K562 (cell line): ENCODE data around the gene LRRC15. TPM values are rescaled to one million over a fixed set of nuclear protein-coding genes. Genes with fewer than 3 reads are reported as not detected.

Source experiments
- CTBP1 ChIP-seq: fragments of 450-650 bp; IDR thresholded peaks from 2 replicates; pipeline ENCODE4 v1.6.1; 2016; ENCODE audit warnings: borderline replicate concordance
- EGR1 ChIP-seq: fragments of 450-650 bp; conservative IDR thresholded peaks from 2 replicates; pipeline ENCODE4 v1.6.1; 2017; ENCODE audit warnings: mild to moderate bottlenecking
- EHMT2 ChIP-seq: fragments of 450-650 bp; IDR thresholded peaks from 2 replicates; pipeline ENCODE4 v1.6.1; 2018; ENCODE audit warnings: antibody characterized with exemption
- EZH2 ChIP-seq: IDR thresholded peaks from 2 replicates; pipeline ENCODE4 v1.6.1; 2012; ENCODE audit warnings: low read depth, mild to moderate bottlenecking, inconsistent platforms, low read length, borderline replicate concordance
- RFX7 ChIP-seq: fragments of 250-450 bp; sonication (Bioruptor Pico); IDR thresholded peaks from 2 replicates; pipeline ENCODE4 v1.5.1; 2021; ENCODE audit warnings: mild to moderate bottlenecking
- TBL1XR1 ChIP-seq, 2 experiments: IDR thresholded peaks; 2 replicates each; pipeline ENCODE4 v1.6.1; 2012; ENCODE audit warnings: improper control_type of control experiment in 2 of 2, low read length in 2 of 2, mild to moderate bottlenecking in 1 of 2
- TCF3 ChIP-seq: sonication (generic); formaldehyde crosslinking; IDR thresholded peaks from 2 replicates; pipeline ENCODE4 v1.4.0; 2020; ENCODE audit warnings: mild to moderate bottlenecking, missing genetic modification reagents
- ZNF586 ChIP-seq: fragments of 450-650 bp; formaldehyde crosslinking; conservative IDR thresholded peaks from 2 replicates; pipeline ENCODE4 v1.4.0; 2020; ENCODE audit warnings: mild to moderate bottlenecking, moderate library complexity
- polyA plus RNA-seq, 8 experiments: library from polyadenylated mRNA; depleted of rRNA in 4 of 8; stranded (reverse) in 5 of 8; unstranded in 3 of 8; fragments of >200 nt; fragmentation: Nextera tagmentation in 2 of 8; fragmentation: Illumina TruSeq in 1 of 8; extraction: Ambion mirVana in 2 of 8; extraction: Trizol in 1 of 8; gene quantifications; 2 replicates each; pipeline versions ENCODE4 v1.2.1 to v1.2.3, GENCODE V29; 2011 to 2014; ENCODE audit warnings: inconsistent platforms in 1 of 8, missing spikeins in 1 of 8
- total RNA-seq, 7 experiments: library from RNA; depleted of rRNA in 6 of 7; stranded (reverse); fragments of >200 nt in 6 of 7; fragmentation: Illumina TruSeq in 2 of 7; extraction: Trizol in 2 of 7; gene quantifications; 2 replicates each; pipeline versions ENCODE4 v1.2.1 to v1.2.3, GENCODE V29; 2011 to 2021; ENCODE audit warnings: low replicate concordance in 1 of 7
- TF ChIP-seq, protein P1 (sequence below): sonication (generic); formaldehyde crosslinking; IDR thresholded peaks from 2 replicates; pipeline ENCODE4 v1.8.1; 2023; ENCODE audit warnings: mild to moderate bottlenecking, missing genetic modification reagents
- TF ChIP-seq, protein P2 (sequence below): fragments of 250-450 bp; sonication (Bioruptor Pico); IDR thresholded peaks from 2 replicates; pipeline ENCODE4 v1.4.0; 2020; ENCODE audit warnings: mild to moderate bottlenecking, moderate library complexity, borderline replicate concordance
- TF ChIP-seq, protein P3 (sequence below): IDR thresholded peaks from 2 replicates; pipeline ENCODE4 v1.6.1; 2012; ENCODE audit warnings: low read depth, low read length, improper control_type of control experiment, borderline replicate concordance
- TF ChIP-seq, protein P4 (sequence below): fragments of 250-450 bp; sonication (Bioruptor Pico); IDR thresholded peaks from 2 replicates; pipeline ENCODE4 v1.8.0; 2022; ENCODE audit warnings: moderate library complexity, mild to moderate bottlenecking, inconsistent platforms

LRRC15 gene
- total and polyA plus RNA-seq, 9 of the 15 experiments (the other 6 are each of a cell fraction or from before 2014, with no cell fraction given), result not detected

DNA sequence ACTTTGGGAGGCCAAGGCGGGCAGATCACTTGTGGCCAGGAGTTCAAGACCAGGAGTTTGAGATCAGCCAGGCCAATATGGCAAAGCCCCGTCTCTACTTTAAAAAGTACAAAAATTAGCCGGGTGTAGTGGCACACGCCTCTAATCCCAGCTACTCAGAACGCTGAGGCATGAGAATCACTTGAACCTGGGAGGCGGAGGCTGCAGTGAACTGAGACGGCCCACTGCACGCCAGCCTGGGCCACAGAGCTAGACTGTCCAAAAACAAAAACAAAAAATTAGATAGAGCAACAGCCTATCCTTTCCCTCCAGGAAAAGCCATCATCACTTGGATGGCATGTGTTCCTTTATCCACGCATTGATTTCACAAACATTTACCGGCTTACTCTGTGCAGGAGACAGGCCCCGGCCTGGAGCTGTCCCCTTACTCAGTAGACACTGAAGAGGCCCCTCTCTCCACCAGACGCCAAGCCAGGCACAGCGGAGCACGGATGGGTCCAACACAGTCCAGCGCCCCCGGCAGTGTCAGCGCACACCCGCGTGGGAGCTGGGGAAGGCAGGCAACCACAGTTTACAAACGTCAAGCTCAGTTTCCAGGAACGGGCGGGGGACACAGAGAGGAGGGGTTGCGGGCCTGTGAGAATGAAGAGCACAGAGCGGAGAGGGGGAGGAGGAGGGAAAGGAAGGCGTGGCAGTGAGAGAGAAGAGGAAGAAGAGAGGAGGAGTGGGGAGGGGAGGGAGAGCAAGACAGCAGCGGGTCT lies 26.4 kb upstream of the LRRC15 start (continued):
- no peak for TF ChIP-seq TBL1XR1 (IDR thresholded peaks at IDR 0.05; ENCODE audit: low read length in 2 of 2)
- TF ChIP-seq EGR1, result peak; percentile 38; the same call in 1 of the 2 replicates
- no peak for TF ChIP-seq RFX7 (CRISPR knock-in tag)
- TF ChIP-seq CTBP1, result peak; percentile 55; the same call in 1 of the 2 replicates
- TF ChIP-seq EHMT2, result no peak
- TF ChIP-seq, protein P1, sequence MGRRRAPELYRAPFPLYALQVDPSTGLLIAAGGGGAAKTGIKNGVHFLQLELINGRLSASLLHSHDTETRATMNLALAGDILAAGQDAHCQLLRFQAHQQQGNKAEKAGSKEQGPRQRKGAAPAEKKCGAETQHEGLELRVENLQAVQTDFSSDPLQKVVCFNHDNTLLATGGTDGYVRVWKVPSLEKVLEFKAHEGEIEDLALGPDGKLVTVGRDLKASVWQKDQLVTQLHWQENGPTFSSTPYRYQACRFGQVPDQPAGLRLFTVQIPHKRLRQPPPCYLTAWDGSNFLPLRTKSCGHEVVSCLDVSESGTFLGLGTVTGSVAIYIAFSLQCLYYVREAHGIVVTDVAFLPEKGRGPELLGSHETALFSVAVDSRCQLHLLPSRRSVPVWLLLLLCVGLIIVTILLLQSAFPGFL, result no peak
- TF ChIP-seq, protein P2, sequence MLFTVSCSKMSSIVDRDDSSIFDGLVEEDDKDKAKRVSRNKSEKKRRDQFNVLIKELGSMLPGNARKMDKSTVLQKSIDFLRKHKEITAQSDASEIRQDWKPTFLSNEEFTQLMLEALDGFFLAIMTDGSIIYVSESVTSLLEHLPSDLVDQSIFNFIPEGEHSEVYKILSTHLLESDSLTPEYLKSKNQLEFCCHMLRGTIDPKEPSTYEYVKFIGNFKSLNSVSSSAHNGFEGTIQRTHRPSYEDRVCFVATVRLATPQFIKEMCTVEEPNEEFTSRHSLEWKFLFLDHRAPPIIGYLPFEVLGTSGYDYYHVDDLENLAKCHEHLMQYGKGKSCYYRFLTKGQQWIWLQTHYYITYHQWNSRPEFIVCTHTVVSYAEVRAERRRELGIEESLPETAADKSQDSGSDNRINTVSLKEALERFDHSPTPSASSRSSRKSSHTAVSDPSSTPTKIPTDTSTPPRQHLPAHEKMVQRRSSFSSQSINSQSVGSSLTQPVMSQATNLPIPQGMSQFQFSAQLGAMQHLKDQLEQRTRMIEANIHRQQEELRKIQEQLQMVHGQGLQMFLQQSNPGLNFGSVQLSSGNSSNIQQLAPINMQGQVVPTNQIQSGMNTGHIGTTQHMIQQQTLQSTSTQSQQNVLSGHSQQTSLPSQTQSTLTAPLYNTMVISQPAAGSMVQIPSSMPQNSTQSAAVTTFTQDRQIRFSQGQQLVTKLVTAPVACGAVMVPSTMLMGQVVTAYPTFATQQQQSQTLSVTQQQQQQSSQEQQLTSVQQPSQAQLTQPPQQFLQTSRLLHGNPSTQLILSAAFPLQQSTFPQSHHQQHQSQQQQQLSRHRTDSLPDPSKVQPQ (CRISPR knock-in tag), result no peak
- TF ChIP-seq, protein P3, sequence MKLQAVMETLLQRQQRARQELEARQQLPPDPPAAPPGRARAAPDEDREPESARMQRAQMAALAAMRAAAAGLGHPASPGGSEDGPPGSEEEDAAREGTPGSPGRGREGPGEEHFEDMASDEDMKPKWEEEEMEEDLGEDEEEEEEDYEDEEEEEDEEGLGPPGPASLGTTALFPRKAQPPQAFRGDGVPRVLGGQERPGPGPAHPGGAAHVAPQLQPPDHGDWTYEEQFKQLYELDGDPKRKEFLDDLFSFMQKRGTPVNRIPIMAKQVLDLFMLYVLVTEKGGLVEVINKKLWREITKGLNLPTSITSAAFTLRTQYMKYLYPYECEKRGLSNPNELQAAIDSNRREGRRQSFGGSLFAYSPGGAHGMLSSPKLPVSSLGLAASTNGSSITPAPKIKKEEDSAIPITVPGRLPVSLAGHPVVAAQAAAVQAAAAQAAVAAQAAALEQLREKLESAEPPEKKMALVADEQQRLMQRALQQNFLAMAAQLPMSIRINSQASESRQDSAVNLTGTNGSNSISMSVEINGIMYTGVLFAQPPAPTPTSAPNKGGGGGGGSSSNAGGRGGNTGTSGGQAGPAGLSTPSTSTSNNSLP, result no peak
- no peak for TF ChIP-seq ZNF586
- TF ChIP-seq, protein P4, sequence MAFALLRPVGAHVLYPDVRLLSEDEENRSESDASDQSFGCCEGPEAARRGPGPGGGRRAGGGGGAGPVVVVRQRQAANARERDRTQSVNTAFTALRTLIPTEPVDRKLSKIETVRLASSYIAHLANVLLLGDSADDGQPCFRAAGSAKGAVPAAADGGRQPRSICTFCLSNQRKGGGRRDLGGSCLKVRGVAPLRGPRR, result no peak
- no peak for TF ChIP-seq TCF3 (CRISPR knock-in tag)
- TF ChIP-seq EZH2, result no peak
- TF ChIP-seq, all 486 proteins: peak for 24
